Stimulated activated CD4-positive, alpha-beta T cell treated with anti-CD3 and anti-CD28 coated beads, Interleukin-2, amount 100 ng/mL, for 4 hours (primary cell): ENCODE data around the gene PCARE.
"Not testable (repeated sequence)": the region's sequence is repeated elsewhere in the genome, so short reads cannot be mapped to it uniquely, and the experiment has no call there.

Experiments
- DNase-seq: peaks from one replicate; pipeline ENCODE4 v3.0.0-alpha.2; 2020; ENCODE audit warnings: low read depth

PCARE gene

GRCh38 chr2:29096969-29097368 lies 22.6 kb upstream of the PCARE start:
- no peak for DNase-seq

GRCh38 chr2:29090311-29090710 lies 16.0 kb upstream of the PCARE start:
- not testable (repeated sequence) for DNase-seq

GRCh38 chr2:29084554-29084953 lies 10.2 kb upstream of the PCARE start:
- DNase-seq = no peak

- no peak for DNase-seq
These were observed 8.6 kb upstream of the PCARE start for GRCh38 chr2:29082804-29083495.

- no peak for DNase-seq
These were observed 6.8 kb upstream of the PCARE start for GRCh38 chr2:29080886-29081743.

GRCh38 chr2:29079887-29080286 lies 5.6 kb upstream of the PCARE start:
- no peak for DNase-seq

GRCh38 chr2:29075894-29076705 lies 1.8 kb upstream of the PCARE start:
- DNase-seq = no peak

GRCh38 chr2:29073933-29074332 lies 390 bp downstream of the PCARE start:
- no peak for DNase-seq

GRCh38 chr2:29072971-29073725 lies 1.2 kb downstream of the PCARE start:
- DNase-seq = no peak

- no peak for DNase-seq
These were observed 2.1 kb downstream of the PCARE start for GRCh38 chr2:29072251-29072650.

- no peak for DNase-seq
These were observed 3.0 kb downstream of the PCARE start for GRCh38 chr2:29071032-29071975.

- DNase-seq = no peak
These were observed 3.8 kb downstream of the PCARE start for GRCh38 chr2:29070526-29070925.

- no peak for DNase-seq
These were observed 5.8 kb downstream of the PCARE start for GRCh38 chr2:29068513-29068912.

GRCh38 chr2:29066997-29067605 lies 7.2 kb downstream of the PCARE start:
- DNase-seq = no peak

- no peak for DNase-seq
These were observed 8.0 kb downstream of the PCARE start for GRCh38 chr2:29066271-29066860.

- DNase-seq = no peak
These were observed 9.1 kb downstream of the PCARE start for GRCh38 chr2:29065068-29065811.

GRCh38 chr2:29064746-29065067 lies 9.6 kb downstream of the PCARE start:
- DNase-seq = no peak

- no peak for DNase-seq
These were observed 10.0 kb downstream of the PCARE start for GRCh38 chr2:29064346-29064715.

GRCh38 chr2:29063646-29064345 lies 10.5 kb downstream of the PCARE start:
- DNase-seq = no peak
